WERI-Rb-1 (cell line): ENCODE results near the gene DKK1.

Source experiments
- DNase-seq: peaks from one replicate; pipeline ENCODE4 v3.0.0-alpha.2; 2020
- H3K27ac ChIP-seq: fragments of 250-450 bp; sonication (Bioruptor Pico); 2 replicates; pipeline ENCODE4 v1.5.1; 2020; ENCODE audit warnings: mild to moderate bottlenecking, moderate library complexity
- H3K27me3 ChIP-seq: fragments of 250-450 bp; sonication (Bioruptor Pico); 2 replicates; pipeline ENCODE4 v1.5.1; 2021; ENCODE audit warnings: mild to moderate bottlenecking, low read depth, moderate library complexity; ENCODE audit not compliant: insufficient read depth, severe bottlenecking
- H3K36me3 ChIP-seq: fragments of 250-450 bp; sonication (Bioruptor Pico); 2 replicates; pipeline ENCODE4 v1.5.1; 2020; ENCODE audit warnings: mild to moderate bottlenecking, moderate library complexity
- H3K4me3 ChIP-seq: 2 replicates; pipeline ENCODE4 v1.5.1; 2011; ENCODE audit warnings: low read depth, mild to moderate bottlenecking, control low read depth, low read length
- H3K9me3 ChIP-seq: fragments of 250-450 bp; sonication (Bioruptor Pico); 2 replicates; pipeline ENCODE4 v1.5.1; 2021; ENCODE audit warnings: mild to moderate bottlenecking, moderate library complexity; ENCODE audit not compliant: severe bottlenecking
- TF ChIP-seq, protein P1 (sequence below): IDR thresholded peaks from 2 replicates; pipeline ENCODE4 v1.5.1; 2011; ENCODE audit warnings: low read depth, mild to moderate bottlenecking, control low read depth, inconsistent platforms, low read length

The DKK1 gene

DNA sequence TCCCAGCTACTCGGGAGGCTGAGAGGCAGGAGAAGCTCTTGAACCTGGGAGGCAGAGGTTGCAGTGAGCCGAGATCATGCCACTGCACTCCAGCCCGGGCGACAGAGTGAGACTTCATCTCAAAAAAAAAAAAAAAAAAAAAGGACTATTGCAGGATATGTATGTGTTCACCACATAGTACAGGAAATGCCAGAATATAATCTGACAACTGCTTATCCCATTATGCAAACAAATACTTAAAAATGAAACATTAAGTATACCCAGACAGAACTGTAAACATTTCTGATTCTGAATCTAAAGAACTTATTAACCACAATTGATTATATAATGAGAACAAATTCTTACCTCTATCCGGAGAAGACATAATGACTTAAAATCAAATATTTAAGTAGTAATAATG lies 18.7 kb downstream of the DKK1 start:
- TF ChIP-seq, protein P1, sequence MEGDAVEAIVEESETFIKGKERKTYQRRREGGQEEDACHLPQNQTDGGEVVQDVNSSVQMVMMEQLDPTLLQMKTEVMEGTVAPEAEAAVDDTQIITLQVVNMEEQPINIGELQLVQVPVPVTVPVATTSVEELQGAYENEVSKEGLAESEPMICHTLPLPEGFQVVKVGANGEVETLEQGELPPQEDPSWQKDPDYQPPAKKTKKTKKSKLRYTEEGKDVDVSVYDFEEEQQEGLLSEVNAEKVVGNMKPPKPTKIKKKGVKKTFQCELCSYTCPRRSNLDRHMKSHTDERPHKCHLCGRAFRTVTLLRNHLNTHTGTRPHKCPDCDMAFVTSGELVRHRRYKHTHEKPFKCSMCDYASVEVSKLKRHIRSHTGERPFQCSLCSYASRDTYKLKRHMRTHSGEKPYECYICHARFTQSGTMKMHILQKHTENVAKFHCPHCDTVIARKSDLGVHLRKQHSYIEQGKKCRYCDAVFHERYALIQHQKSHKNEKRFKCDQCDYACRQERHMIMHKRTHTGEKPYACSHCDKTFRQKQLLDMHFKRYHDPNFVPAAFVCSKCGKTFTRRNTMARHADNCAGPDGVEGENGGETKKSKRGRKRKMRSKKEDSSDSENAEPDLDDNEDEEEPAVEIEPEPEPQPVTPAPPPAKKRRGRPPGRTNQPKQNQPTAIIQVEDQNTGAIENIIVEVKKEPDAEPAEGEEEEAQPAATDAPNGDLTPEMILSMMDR: no peak
- H3K36me3 ChIP-seq: no peaks in the 10 kb centered on the region
- no peak overlapping the region for H3K4me3 ChIP-seq
- H3K9me3 ChIP-seq: no peaks in the 10 kb centered on the region
- no peaks in the 10 kb centered on the region for H3K27me3 ChIP-seq
- no peak for DNase-seq
- H3K27ac ChIP-seq: no peak overlapping the region

DNA sequence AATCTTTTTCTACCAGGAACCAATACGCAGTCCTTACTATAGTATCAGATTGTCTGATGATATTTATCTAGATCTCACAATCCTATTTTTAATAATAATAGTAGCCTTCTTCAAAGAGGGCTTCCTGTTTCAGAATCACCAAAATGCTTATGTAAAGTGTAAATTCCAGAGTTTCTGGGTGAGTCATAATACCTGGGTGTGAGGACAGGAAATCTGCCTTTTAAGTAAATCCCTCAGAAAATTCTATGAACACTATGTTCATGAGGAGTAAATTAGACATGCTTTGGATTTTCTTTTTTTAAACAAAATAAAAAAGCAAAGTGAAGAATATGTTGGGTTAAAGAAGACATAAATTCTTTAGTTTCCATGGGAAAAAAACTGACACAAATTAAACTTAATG lies 20.5 kb downstream of the DKK1 start:
- H3K27ac ChIP-seq: no peak overlapping the region
- H3K27me3 ChIP-seq: no peaks in the 10 kb centered on the region
- no peaks in the 10 kb centered on the region for H3K9me3 ChIP-seq
- no peak for DNase-seq
- TF ChIP-seq, protein P1: no peak
- H3K36me3 ChIP-seq: no peaks in the 10 kb centered on the region
- no peak overlapping the region for H3K4me3 ChIP-seq

DNA sequence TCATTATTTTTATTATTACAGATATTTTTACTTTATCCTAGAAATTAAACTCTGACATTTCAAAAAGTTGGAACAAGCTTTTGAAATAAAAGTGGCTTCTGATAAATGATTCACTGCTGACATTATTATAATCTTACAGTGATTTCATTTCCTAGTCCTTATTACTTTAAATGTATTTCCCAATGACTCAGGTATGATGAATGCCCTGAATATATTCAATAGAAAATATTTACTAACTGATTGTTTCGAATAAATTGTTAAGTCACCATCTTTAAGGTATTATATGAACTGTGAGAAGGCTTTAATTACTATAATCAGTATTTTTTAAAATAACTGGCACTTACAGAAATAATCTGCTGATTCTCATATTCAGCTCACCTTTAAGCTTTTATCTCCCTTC lies 21.6 kb downstream of the DKK1 start:
- TF ChIP-seq, protein P1: no peak
- Histone ChIP-seq H3K9me3 (no peaks in the 10 kb centered on the region), H3K27ac (no peak overlapping the region), H3K4me3 (no peak overlapping the region), H3K36me3 (no peaks in the 10 kb centered on the region), H3K27me3 (no peaks in the 10 kb centered on the region)
- DNase-seq: no peak

DNA sequence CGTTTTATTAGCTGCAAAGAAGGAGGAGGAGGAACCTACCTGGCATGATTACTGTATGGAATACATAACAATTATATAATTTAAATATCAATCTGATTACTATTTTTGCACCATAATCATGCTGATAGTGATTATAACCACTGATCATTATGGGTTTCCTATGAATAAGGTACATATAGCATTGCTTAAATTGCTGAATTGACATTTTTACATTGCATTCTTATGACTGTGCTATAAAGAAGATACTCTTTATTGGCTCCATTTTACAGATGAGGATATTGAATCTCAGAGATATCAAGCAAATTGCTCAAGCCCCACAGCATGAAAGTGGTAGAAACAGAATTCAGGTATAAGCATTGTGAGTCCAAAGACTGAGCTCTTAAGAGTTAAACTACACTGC lies 23.1 kb downstream of the DKK1 start:
- H3K9me3 ChIP-seq: no peaks in the 10 kb centered on the region
- no peak for DNase-seq
- no peaks in the 10 kb centered on the region for H3K36me3 ChIP-seq
- H3K4me3 ChIP-seq: no peak overlapping the region
- TF ChIP-seq, protein P1: no peak
- H3K27me3 ChIP-seq: no peaks in the 10 kb centered on the region
- H3K27ac ChIP-seq: no peak overlapping the region

DNA sequence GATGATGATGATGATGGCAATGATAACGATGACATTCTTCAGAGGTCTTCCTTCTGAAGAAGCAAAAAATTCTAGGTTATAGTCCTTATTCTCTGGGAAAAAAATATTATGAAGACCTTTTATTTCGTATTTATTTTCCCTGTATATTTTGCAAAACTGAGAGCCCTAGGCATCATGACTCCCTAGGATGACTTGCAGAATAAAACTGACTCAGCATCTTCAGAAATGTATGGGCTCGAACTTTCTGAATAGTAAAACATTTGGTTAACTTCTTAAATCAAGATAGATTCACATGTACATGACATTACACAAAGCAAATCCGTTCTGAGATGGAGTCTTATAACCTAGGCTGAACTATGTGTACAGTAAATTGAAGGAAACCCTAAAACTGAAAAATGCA lies 29.4 kb downstream of the DKK1 start:
- no peak overlapping the region for H3K4me3 ChIP-seq
- H3K27me3 ChIP-seq: peaks cover 2% of the 10 kb centered on the region
- H3K27ac ChIP-seq: no peak overlapping the region
- H3K36me3 ChIP-seq: no peaks in the 10 kb centered on the region
- H3K9me3 ChIP-seq: no peaks in the 10 kb centered on the region
- no peak for DNase-seq
- TF ChIP-seq, protein P1: no peak
